CD8-positive, alpha-beta memory T cell (primary cell): Measurements from ENCODE around the gene AXIN2. TPM values are rescaled to one million over a fixed set of nuclear protein-coding genes. Genes with fewer than 3 reads are reported as not detected.

Experiments used
- CTCF ChIA-PET: fragments of 350-600 bp; sonication (Branson Sonifier 250); formaldehyde crosslinking; loops from one replicate; lab custom pipeline; 2021; ENCODE audit warnings: antibody characterized with exemption; lab: Charles Lee
- POLR2A ChIA-PET: fragments of 350-600 bp; sonication (Branson Sonifier 250); formaldehyde crosslinking; loops from one replicate; lab custom pipeline; 2021; ENCODE audit warnings: antibody characterized with exemption; lab: Charles Lee
- DNase-seq, 5 donors: peaks; one replicate each; pipeline versions ENCODE4 v3.0.0 to v3.0.0-alpha.2; 2020 to 2022; ENCODE audit warnings: mixed read lengths in 1 of 5
- H3K27ac ChIP-seq: one replicate; pipeline ENCODE4 v1.7.0; 2013; ENCODE audit warnings: low read depth, mild to moderate bottlenecking, low read length, moderate library complexity
- H3K27me3 ChIP-seq: 2 replicates; pipeline ENCODE4 v1.7.0; 2013; ENCODE audit warnings: low read length, mild to moderate bottlenecking; ENCODE audit not compliant: insufficient read depth, poor library complexity, severe bottlenecking
- H3K36me3 ChIP-seq: 2 replicates; pipeline ENCODE4 v1.7.0; 2013; ENCODE audit warnings: mild to moderate bottlenecking, low read length, moderate library complexity; ENCODE audit not compliant: insufficient read depth
- H3K4me1 ChIP-seq: 2 replicates; pipeline ENCODE4 v1.7.0; 2013; ENCODE audit warnings: mild to moderate bottlenecking, low read length, moderate library complexity; ENCODE audit not compliant: insufficient read depth
- H3K4me3 ChIP-seq: 2 replicates; pipeline ENCODE4 v1.7.0; 2013; ENCODE audit warnings: mild to moderate bottlenecking, low read length
- H3K9me3 ChIP-seq: 2 replicates; pipeline ENCODE4 v1.7.0; 2013; ENCODE audit warnings: mild to moderate bottlenecking, low read length
- H3K27ac Mint-ChIP-seq, 8 donors: one replicate each; pipeline ENCODE4 v1.8.0; 2020 to 2021; ENCODE audit warnings: mixed read lengths in 8 of 8, mild to moderate bottlenecking in 6 of 8, inconsistent platforms in 3 of 8, moderate library complexity in 3 of 8
- H3K27me3 Mint-ChIP-seq, 2 donors: one replicate each; pipeline ENCODE4 v1.8.0; 2020 to 2021; ENCODE audit warnings: mixed read lengths in 2 of 2, mild to moderate bottlenecking in 1 of 2, moderate library complexity in 1 of 2
- H3K36me3 Mint-ChIP-seq, 3 donors: one replicate each; pipeline ENCODE4 v1.8.0; 2020 to 2021; ENCODE audit warnings: mixed read lengths in 3 of 3, inconsistent platforms in 1 of 3, mild to moderate bottlenecking in 1 of 3
- H3K4me1 Mint-ChIP-seq, 3 donors: one replicate each; pipeline ENCODE4 v1.8.0; 2020 to 2021; ENCODE audit warnings: mixed read lengths in 3 of 3, inconsistent platforms in 1 of 3, mild to moderate bottlenecking in 1 of 3
- H3K4me3 Mint-ChIP-seq, 7 donors: one replicate each; pipeline ENCODE4 v1.8.0; 2020 to 2021; ENCODE audit warnings: mixed read lengths in 7 of 7, mild to moderate bottlenecking in 6 of 7, moderate library complexity in 4 of 7, inconsistent platforms in 2 of 7
- H3K9me3 Mint-ChIP-seq, 5 donors: one replicate each; pipeline ENCODE4 v1.8.0; 2020 to 2022; ENCODE audit warnings: mixed read lengths in 5 of 5, mild to moderate bottlenecking in 3 of 5, moderate library complexity in 2 of 5, inconsistent platforms in 1 of 5
- polyA plus RNA-seq: library from polyadenylated mRNA; unstranded; fragments of 300-500 nt; fragmentation: Illumina TruSeq; gene quantifications from one replicate; pipeline ENCODE4 v1.2.3, GENCODE V29; 2021
- total RNA-seq, 2 experiments: library from RNA; stranded (reverse); gene quantifications; one replicate each; pipeline ENCODE4 v1.2.3, GENCODE V29; 2021

The AXIN2 gene
- total and polyA plus RNA-seq, 3 experiments from 2014 or later, result 3.6 to 3.8 (median 3.8) TPM

GRCh38 chr17:65598746-65599145, 37.3 kb upstream of the AXIN2 start:
- Mint-ChIP-seq H3K27me3 (peaks cover 13 to 15% of the 10 kb centered on the region in 2 donors), H3K4me3 (no peak overlapping the region), H3K27ac (no peak overlapping the region), H3K9me3 (no peaks in the 10 kb centered on the region), H3K4me1 (peaks cover 10 to 18% (median 11%) of the 10 kb centered on the region in 3 donors), H3K36me3 (no peaks in the 10 kb centered on the region)
- Histone ChIP-seq H3K27ac (no peak overlapping the region), H3K4me3 (no peak overlapping the region), H3K9me3 (no peaks in the 10 kb centered on the region), H3K4me1 (no peaks in the 10 kb centered on the region), H3K36me3 (no peaks in the 10 kb centered on the region), H3K27me3 (no peaks in the 10 kb centered on the region)
- ChIA-PET CTCF (no interaction called here), POLR2A (no interaction called here)
- DNase-seq, result no peak

GRCh38 chr17:65595071-65595656, 33.7 kb upstream of the AXIN2 start:
- H3K27ac Mint-ChIP-seq, result no peak overlapping the region
- H3K4me1 ChIP-seq, result peaks cover 7% of the 10 kb centered on the region

GRCh38 chr17:65593855-65594845, 32.7 kb upstream of the AXIN2 start:
- Histone ChIP-seq H3K27me3 (no peaks in the 10 kb centered on the region), H3K27ac (no peak overlapping the region), H3K36me3 (no peaks in the 10 kb centered on the region), H3K4me3 (peak overlapping the region; percentile 27), H3K4me1 (peaks cover 7% of the 10 kb centered on the region), H3K9me3 (no peaks in the 10 kb centered on the region)
- Mint-ChIP-seq H3K27ac (peak overlapping the region in 1 of 8 donors; percentile 50), H3K4me3 (peak overlapping the region in 4 of 7 donors; percentile 25 to 57 (median 46)), H3K9me3 (no peaks in the 10 kb centered on the region), H3K36me3 (peaks cover 0 to 3% (median 0%) of the 10 kb centered on the region in 3 donors), H3K27me3 (peaks cover 16 to 21% of the 10 kb centered on the region in 2 donors), H3K4me1 (peaks cover 14 to 21% (median 14%) of the 10 kb centered on the region in 3 donors)
- ChIA-PET CTCF (no interaction called here), POLR2A (interaction anchor here (0.7 kb wide), 1 partner anchor 82 kb away, joined by 5 read pairs; no protein-coding TSS in a partner anchor)
- DNase-seq, result no peak

More at GRCh38 chr17:65595071-65595656, 33.7 kb upstream of the AXIN2 start:
- H3K4me3 ChIP-seq, result no peak overlapping the region
- ChIA-PET POLR2A (interaction anchor here (0.7 kb wide), 1 partner anchor 81 kb away, joined by 5 read pairs; no protein-coding TSS in a partner anchor), CTCF (no interaction called here)
- H3K27ac ChIP-seq, result no peak overlapping the region
- no peaks in the 10 kb centered on the region for H3K36me3 ChIP-seq
- no peak for DNase-seq
- peaks cover 0 to 3% (median 0%) of the 10 kb centered on the region in 3 donors for H3K36me3 Mint-ChIP-seq
- no peaks in the 10 kb centered on the region for H3K9me3 Mint-ChIP-seq
- no peak overlapping the region for H3K4me3 Mint-ChIP-seq
- no peaks in the 10 kb centered on the region for H3K9me3 ChIP-seq
- no peaks in the 10 kb centered on the region for H3K27me3 ChIP-seq
- peaks cover 20 to 21% of the 10 kb centered on the region in 2 donors for H3K27me3 Mint-ChIP-seq
- H3K4me1 Mint-ChIP-seq, result peaks cover 14 to 21% (median 14%) of the 10 kb centered on the region in 3 donors

GRCh38 chr17:65593092-65593854, 31.8 kb upstream of the AXIN2 start:
- peaks cover 0 to 3% (median 0%) of the 10 kb centered on the region in 3 donors for H3K36me3 Mint-ChIP-seq
- Histone ChIP-seq H3K4me1 (peaks cover 8% of the 10 kb centered on the region), H3K9me3 (no peaks in the 10 kb centered on the region), H3K27ac (no peak overlapping the region), H3K4me3 (peak overlapping the region; percentile 27), H3K27me3 (no peaks in the 10 kb centered on the region), H3K36me3 (no peaks in the 10 kb centered on the region)
- peaks cover 16 to 21% of the 10 kb centered on the region in 2 donors for H3K27me3 Mint-ChIP-seq
- ChIA-PET POLR2A (no interaction called here), CTCF (no interaction called here)
- peak overlapping the region in 1 of 8 donors; percentile 60 for H3K27ac Mint-ChIP-seq
- peak in 1 of 5 donors; percentile 64 for DNase-seq
- no peaks in the 10 kb centered on the region for H3K9me3 Mint-ChIP-seq
- peaks cover 14 to 21% (median 14%) of the 10 kb centered on the region in 3 donors for H3K4me1 Mint-ChIP-seq
- peak overlapping the region in 3 of 7 donors; percentile 35 to 57 (median 54) for H3K4me3 Mint-ChIP-seq

- ChIA-PET CTCF (no interaction called here), POLR2A (no interaction called here)
- no peaks in the 10 kb centered on the region for H3K9me3 ChIP-seq
- H3K36me3 Mint-ChIP-seq, result peaks cover 0 to 3% (median 0%) of the 10 kb centered on the region in 3 donors
- H3K36me3 ChIP-seq, result no peaks in the 10 kb centered on the region
- no peaks in the 10 kb centered on the region for H3K9me3 Mint-ChIP-seq
- H3K27ac Mint-ChIP-seq, result no peak overlapping the region
- peaks cover 17% of the 10 kb centered on the region for H3K4me1 ChIP-seq
- DNase-seq, result no peak
- peaks cover 14 to 21% (median 14%) of the 10 kb centered on the region in 3 donors for H3K4me1 Mint-ChIP-seq
- H3K4me3 Mint-ChIP-seq, result no peak overlapping the region
- no peak overlapping the region for H3K4me3 ChIP-seq
- peaks cover 16 to 21% of the 10 kb centered on the region in 2 donors for H3K27me3 Mint-ChIP-seq
- no peaks in the 10 kb centered on the region for H3K27me3 ChIP-seq
- H3K27ac ChIP-seq, result no peak overlapping the region
Measured at GRCh38 chr17:65592125-65592965, 30.9 kb upstream of the AXIN2 start.

- ChIA-PET CTCF (no interaction called here), POLR2A (no interaction called here)
- Histone ChIP-seq H3K4me1 (peaks cover 36% of the 10 kb centered on the region), H3K36me3 (no peaks in the 10 kb centered on the region), H3K9me3 (no peaks in the 10 kb centered on the region), H3K27me3 (no peaks in the 10 kb centered on the region), H3K27ac (no peak overlapping the region), H3K4me3 (no peak overlapping the region)
- Mint-ChIP-seq H3K9me3 (no peaks in the 10 kb centered on the region), H3K27me3 (peaks cover 10 to 17% of the 10 kb centered on the region in 2 donors), H3K4me3 (no peak overlapping the region), H3K27ac (no peak overlapping the region), H3K36me3 (peaks cover 0 to 3% (median 0%) of the 10 kb centered on the region in 3 donors), H3K4me1 (peaks cover 13 to 22% (median 20%) of the 10 kb centered on the region in 3 donors)
- no peak for DNase-seq
Measured at GRCh38 chr17:65589321-65589720, 27.9 kb upstream of the AXIN2 start.

GRCh38 chr17:65588181-65588808, 26.8 kb upstream of the AXIN2 start:
- H3K27ac ChIP-seq, result no peak overlapping the region

More at GRCh38 chr17:65588181-65588808, 26.8 kb upstream of the AXIN2 start:
- Mint-ChIP-seq H3K27ac (no peak overlapping the region), H3K4me3 (no peak overlapping the region), H3K9me3 (no peaks in the 10 kb centered on the region), H3K36me3 (peaks cover 0 to 3% (median 0%) of the 10 kb centered on the region in 3 donors), H3K4me1 (peaks cover 6 to 16% (median 13%) of the 10 kb centered on the region in 3 donors), H3K27me3 (peaks cover 7 to 8% of the 10 kb centered on the region in 2 donors)
- Histone ChIP-seq H3K27me3 (no peaks in the 10 kb centered on the region), H3K4me1 (peaks cover 43% of the 10 kb centered on the region), H3K4me3 (no peak overlapping the region), H3K36me3 (no peaks in the 10 kb centered on the region), H3K9me3 (no peaks in the 10 kb centered on the region)
- CTCF ChIA-PET, result no interaction called here
- POLR2A ChIA-PET, result no interaction called here
- DNase-seq, result no peak
